Activated naive CD8-positive, alpha-beta T cell treated with anti-CD3 and anti-CD28 coated beads, Interleukin-2, amount 50 U/mL, for 24 hours (primary cell): ENCODE data around the gene E2F4.

Experiments used
- ATAC-seq: fragments of 150-1000 bp; cut with Tn5 transposase; one replicate; pipeline ENCODE4 v1.10.0; 2021
- DNase-seq: peaks from one replicate; pipeline ENCODE4 v3.0.0; 2021
- H3K27ac Mint-ChIP-seq: one replicate; pipeline ENCODE4 v1.8.0; 2021; ENCODE audit warnings: mild to moderate bottlenecking, mixed read lengths
- H3K27me3 Mint-ChIP-seq: one replicate; pipeline ENCODE4 v1.8.0; 2021; ENCODE audit warnings: mixed read lengths
- H3K36me3 Mint-ChIP-seq: one replicate; pipeline ENCODE4 v1.8.0; 2021; ENCODE audit warnings: low read depth, mixed read lengths
- H3K4me1 Mint-ChIP-seq: one replicate; pipeline ENCODE4 v1.8.0; 2021; ENCODE audit warnings: mixed read lengths
- H3K4me3 Mint-ChIP-seq: one replicate; pipeline ENCODE4 v1.8.0; 2021; ENCODE audit warnings: mild to moderate bottlenecking, moderate library complexity, mixed read lengths
- H3K9me3 Mint-ChIP-seq: one replicate; pipeline ENCODE4 v1.8.0; 2021; ENCODE audit warnings: mixed read lengths

Gene E2F4

GRCh38 chr16:67188798-67189197 is 3.2 kb upstream of the E2F4 start:
- H3K4me1 Mint-ChIP-seq, result peaks cover 35% of the 10 kb centered on the region
- H3K36me3 Mint-ChIP-seq, result peaks cover 10% of the 10 kb centered on the region
- no peak for ATAC-seq
- H3K4me3 Mint-ChIP-seq, result no peak overlapping the region
- no peak overlapping the region for H3K27ac Mint-ChIP-seq
- DNase-seq, result no peak
- peaks cover 9% of the 10 kb centered on the region for H3K27me3 Mint-ChIP-seq
- H3K9me3 Mint-ChIP-seq, result no peaks in the 10 kb centered on the region

- Mint-ChIP-seq H3K9me3 (no peaks in the 10 kb centered on the region), H3K27me3 (peaks cover 8% of the 10 kb centered on the region), H3K27ac (no peak within 1 kb of the TSS), H3K4me1 (peaks cover 37% of the 10 kb centered on the region), H3K4me3 (peak within 1 kb of the TSS; percentile 90), H3K36me3 (peaks cover 22% of the 10 kb centered on the region)
- DNase-seq (no peak), ATAC-seq (no peak)
Observed at GRCh38 chr16:67190041-67190440, 1.9 kb upstream of the E2F4 start, which contains the start of gene EXOC3L1. Gene EXOC3L1 (minus strand): TSS chr16:67190136. CDS start chr16:67189676, 460 bp downstream.

- DNase-seq (no peak), ATAC-seq (no peak)
- H3K4me1 Mint-ChIP-seq, result peaks cover 31% of the 10 kb centered on the region
- peaks cover under 1% of the 10 kb centered on the region for H3K27me3 Mint-ChIP-seq
- no peaks in the 10 kb centered on the region for H3K9me3 Mint-ChIP-seq
- peaks cover 27% of the 10 kb centered on the region for H3K36me3 Mint-ChIP-seq
- H3K4me3 Mint-ChIP-seq, result peak overlapping the region; percentile 90
- H3K27ac Mint-ChIP-seq, result peak overlapping the region; percentile 79
Observed at GRCh38 chr16:67190448-67191399, 1.2 kb upstream of the E2F4 start.

GRCh38 chr16:67191411-67191994 is 452 bp upstream of the E2F4 start:
- Mint-ChIP-seq H3K4me1 (peaks cover 34% of the 10 kb centered on the region), H3K27ac (peak overlapping the region; percentile 79), H3K9me3 (no peaks in the 10 kb centered on the region), H3K36me3 (peaks cover 35% of the 10 kb centered on the region), H3K27me3 (no peaks in the 10 kb centered on the region), H3K4me3 (peak overlapping the region; percentile 90)
- ATAC-seq (no peak), DNase-seq (no peak)

DNA sequence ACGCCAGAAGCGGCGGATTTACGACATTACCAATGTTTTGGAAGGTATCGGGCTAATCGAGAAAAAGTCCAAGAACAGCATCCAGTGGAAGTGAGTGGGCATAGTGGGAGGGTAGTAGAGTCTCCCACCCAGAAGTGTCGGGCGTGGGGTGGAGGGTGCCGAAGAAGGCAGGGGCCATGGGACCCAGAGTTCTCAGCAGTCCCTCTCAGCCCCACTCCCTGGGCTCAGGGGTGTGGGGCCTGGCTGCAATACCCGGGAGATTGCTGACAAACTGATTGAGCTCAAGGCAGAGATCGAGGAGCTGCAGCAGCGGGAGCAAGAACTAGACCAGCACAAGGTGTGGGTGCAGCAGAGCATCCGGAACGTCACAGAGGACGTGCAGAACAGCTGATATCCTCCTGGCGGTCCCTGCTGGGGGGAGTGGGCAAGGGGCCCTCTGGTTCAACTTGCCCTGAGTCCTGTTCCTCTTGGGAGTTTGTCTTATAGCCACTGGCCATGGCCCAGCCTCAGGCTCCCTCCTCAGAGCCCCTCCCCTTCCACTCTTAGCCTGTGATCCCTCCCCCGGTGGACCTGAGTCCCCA is 916 bp downstream of the E2F4 start:
- DNase-seq (no peak), ATAC-seq (no peak)
- H3K27me3 Mint-ChIP-seq, result no peaks in the 10 kb centered on the region
- H3K27ac Mint-ChIP-seq, result peak overlapping the region; percentile 83
- peaks cover 41% of the 10 kb centered on the region for H3K36me3 Mint-ChIP-seq
- H3K4me1 Mint-ChIP-seq, result peaks cover 38% of the 10 kb centered on the region
- H3K9me3 Mint-ChIP-seq, result no peaks in the 10 kb centered on the region
- peak overlapping the region; percentile 90 for H3K4me3 Mint-ChIP-seq

- Mint-ChIP-seq H3K4me1 (peaks cover 38% of the 10 kb centered on the region), H3K4me3 (peak overlapping the region; percentile 90), H3K27ac (peak overlapping the region; percentile 83), H3K9me3 (no peaks in the 10 kb centered on the region), H3K36me3 (peaks cover 47% of the 10 kb centered on the region), H3K27me3 (no peaks in the 10 kb centered on the region)
- no peak for ATAC-seq
- DNase-seq, result no peak
Observed at GRCh38 chr16:67193536-67193935, 1.6 kb downstream of the E2F4 start.

DNA sequence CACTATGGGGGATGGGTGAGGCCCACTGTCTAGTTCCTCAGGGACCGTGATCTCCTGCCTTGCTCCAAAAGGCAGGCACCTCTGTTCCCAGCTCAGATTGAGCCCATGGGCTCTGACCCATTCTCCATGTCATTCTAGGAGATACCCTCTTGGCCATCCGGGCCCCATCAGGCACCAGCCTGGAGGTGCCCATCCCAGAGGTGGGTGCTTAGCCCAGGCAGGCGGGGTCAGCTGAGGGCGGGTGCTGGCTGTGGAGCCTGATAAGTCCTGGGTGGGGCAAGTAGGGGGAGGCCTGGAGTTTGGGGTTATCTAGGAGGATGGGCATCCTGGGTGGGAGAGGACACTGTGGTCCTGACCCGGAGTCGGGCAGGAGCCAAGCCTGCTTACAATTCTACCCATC is 2.3 kb downstream of the E2F4 start:
- H3K36me3 Mint-ChIP-seq, result peaks cover 47% of the 10 kb centered on the region
- H3K27me3 Mint-ChIP-seq, result no peaks in the 10 kb centered on the region
- peak overlapping the region; percentile 90 for H3K4me3 Mint-ChIP-seq
- ATAC-seq, result no peak
- peaks cover 38% of the 10 kb centered on the region for H3K4me1 Mint-ChIP-seq
- no peak overlapping the region for H3K27ac Mint-ChIP-seq
- H3K9me3 Mint-ChIP-seq, result no peaks in the 10 kb centered on the region
- no peak for DNase-seq

DNA sequence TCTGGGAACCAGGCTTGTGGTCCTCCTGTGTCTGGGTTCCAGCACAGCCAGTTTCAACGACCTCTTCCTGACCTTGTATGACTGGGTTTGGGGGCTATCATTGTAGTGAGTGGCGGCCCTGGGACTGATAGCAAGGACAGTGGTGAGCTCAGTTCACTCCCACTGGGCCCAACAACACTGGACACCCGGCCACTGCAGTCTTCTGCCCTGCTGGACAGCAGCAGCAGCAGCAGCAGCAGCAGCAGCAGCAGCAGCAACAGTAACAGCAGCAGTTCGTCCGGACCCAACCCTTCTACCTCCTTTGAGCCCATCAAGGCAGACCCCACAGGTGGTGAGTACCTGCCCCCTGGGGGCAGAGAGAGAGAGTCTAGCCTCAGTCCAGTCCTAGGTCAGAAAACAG is 3.7 kb downstream of the E2F4 start:
- no peak for DNase-seq
- Mint-ChIP-seq H3K4me1 (peaks cover 38% of the 10 kb centered on the region), H3K27me3 (no peaks in the 10 kb centered on the region), H3K4me3 (no peak overlapping the region), H3K36me3 (peaks cover 47% of the 10 kb centered on the region), H3K27ac (peak overlapping the region; percentile 56), H3K9me3 (no peaks in the 10 kb centered on the region)
- no peak for ATAC-seq

- Mint-ChIP-seq H3K9me3 (no peaks in the 10 kb centered on the region), H3K36me3 (peaks cover 50% of the 10 kb centered on the region), H3K4me1 (peaks cover 31% of the 10 kb centered on the region), H3K4me3 (no peak overlapping the region), H3K27ac (no peak overlapping the region), H3K27me3 (no peaks in the 10 kb centered on the region)
- DNase-seq, result no peak
- no peak for ATAC-seq
Observed at GRCh38 chr16:67196881-67197280, 4.9 kb downstream of the E2F4 start.

DNA sequence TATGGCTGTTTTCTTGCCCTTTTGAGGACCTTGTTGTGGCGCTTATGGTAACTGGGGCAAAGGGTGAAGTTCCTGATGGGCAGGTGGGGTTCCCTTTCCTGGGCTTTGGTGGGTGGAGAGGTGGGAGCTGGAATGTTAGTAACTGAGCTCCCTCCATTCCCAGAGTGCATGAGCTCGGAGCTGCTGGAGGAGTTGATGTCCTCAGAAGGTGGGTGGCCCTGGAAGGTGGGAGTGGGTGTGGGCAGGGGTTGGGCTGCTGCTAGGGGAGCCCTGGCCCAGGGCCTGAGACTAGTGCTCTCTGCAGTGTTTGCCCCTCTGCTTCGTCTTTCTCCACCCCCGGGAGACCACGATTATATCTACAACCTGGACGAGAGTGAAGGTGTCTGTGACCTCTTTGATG is 5.7 kb downstream of the E2F4 start:
- Mint-ChIP-seq H3K9me3 (no peaks in the 10 kb centered on the region), H3K36me3 (peaks cover 47% of the 10 kb centered on the region), H3K4me1 (peaks cover 28% of the 10 kb centered on the region), H3K4me3 (no peak overlapping the region), H3K27ac (no peak overlapping the region), H3K27me3 (no peaks in the 10 kb centered on the region)
- no peak for DNase-seq
- ATAC-seq, result no peak

GRCh38 chr16:67198238-67198734 is 6.3 kb downstream of the E2F4 start:
- Mint-ChIP-seq H3K4me3 (no peak overlapping the region), H3K27me3 (no peaks in the 10 kb centered on the region), H3K36me3 (peaks cover 41% of the 10 kb centered on the region), H3K4me1 (peaks cover 22% of the 10 kb centered on the region), H3K9me3 (no peaks in the 10 kb centered on the region), H3K27ac (no peak overlapping the region)
- ATAC-seq (peak; percentile 54), DNase-seq (no peak)

DNA sequence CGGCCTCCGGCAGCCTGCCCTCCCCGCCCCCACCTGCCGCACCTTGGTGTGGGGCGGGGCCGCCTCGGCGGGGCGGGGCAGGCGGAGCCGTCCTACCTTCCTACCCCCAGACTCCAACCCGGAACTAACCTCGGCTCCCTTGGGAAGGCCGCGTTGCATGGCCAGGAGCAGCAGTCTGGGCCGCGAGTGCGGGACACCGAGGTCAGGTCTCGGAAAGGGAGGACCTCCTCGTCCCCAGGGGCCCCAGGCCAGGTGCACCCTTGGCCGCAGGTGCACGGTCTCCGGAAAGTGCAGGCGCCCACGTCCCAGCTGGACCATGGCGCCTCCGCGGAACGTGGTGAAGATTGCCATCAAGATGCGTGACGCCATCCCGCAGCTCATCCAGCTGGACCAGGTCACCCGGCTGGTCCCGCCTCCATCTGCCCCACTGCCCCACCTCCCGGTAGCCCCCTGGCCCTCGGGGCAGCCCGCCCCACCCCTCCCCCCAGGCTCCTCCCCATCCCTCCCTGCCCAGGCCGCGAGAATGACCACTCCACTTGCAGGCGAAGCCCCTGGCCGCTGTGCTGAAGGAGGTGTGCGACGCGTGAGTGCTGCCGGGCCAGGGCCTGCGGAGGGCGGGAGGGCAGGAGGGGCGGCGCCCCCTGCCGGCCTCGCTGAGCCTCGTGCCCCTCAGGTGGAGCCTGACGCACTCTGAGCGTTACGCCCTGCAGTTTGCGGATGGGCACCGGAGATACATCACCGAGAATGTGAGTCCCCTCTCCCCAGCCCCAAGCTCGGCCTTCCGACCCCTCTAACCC is 7.3 kb downstream of the E2F4 start, which contains the start of gene ELMO3:
Gene ELMO3, plus strand, starts transcription at position 121 of the 797 bp plus-strand sequence. Its CDS starts 196 bp downstream, at position 317.
- DNase-seq, result no peak
- no peaks in the 10 kb centered on the region for H3K27me3 Mint-ChIP-seq
- no peak within 1 kb of the TSS for H3K4me3 Mint-ChIP-seq
- H3K27ac Mint-ChIP-seq, result no peak within 1 kb of the TSS
- H3K4me1 Mint-ChIP-seq, result peaks cover 13% of the 10 kb centered on the region
- no peaks in the 10 kb centered on the region for H3K9me3 Mint-ChIP-seq
- ATAC-seq, result no peak
- peaks cover 36% of the 10 kb centered on the region for H3K36me3 Mint-ChIP-seq

DNA sequence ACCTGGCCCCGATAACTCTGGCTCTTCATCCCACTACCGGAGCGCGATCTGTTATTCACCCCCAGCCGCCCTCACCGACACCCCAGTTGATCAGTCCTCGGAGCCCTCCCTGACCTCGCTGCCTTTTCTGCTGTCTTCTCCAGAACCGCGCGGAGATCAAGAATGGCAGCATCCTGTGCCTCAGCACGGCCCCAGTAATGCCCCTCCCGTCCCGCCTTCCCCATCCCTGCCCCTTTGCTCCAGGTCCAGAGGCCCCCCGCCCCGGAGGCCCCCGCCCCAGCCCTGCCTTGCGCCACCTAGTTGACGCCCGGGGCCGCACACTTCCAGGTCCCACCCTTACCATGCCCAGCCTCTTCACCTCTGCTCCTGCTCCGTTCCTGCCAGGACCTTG is 7.8 kb downstream of the E2F4 start:
- Mint-ChIP-seq H3K27ac (no peak overlapping the region), H3K36me3 (peaks cover 31% of the 10 kb centered on the region), H3K4me3 (no peak overlapping the region), H3K4me1 (peaks cover 12% of the 10 kb centered on the region), H3K9me3 (no peaks in the 10 kb centered on the region), H3K27me3 (no peaks in the 10 kb centered on the region)
- DNase-seq (no peak), ATAC-seq (no peak)

GRCh38 chr16:67200491-67200890 is 8.5 kb downstream of the E2F4 start:
- no peaks in the 10 kb centered on the region for H3K9me3 Mint-ChIP-seq
- H3K4me1 Mint-ChIP-seq, result peaks cover 9% of the 10 kb centered on the region
- ATAC-seq (no peak), DNase-seq (no peak)
- no peak overlapping the region for H3K27ac Mint-ChIP-seq
- no peak overlapping the region for H3K4me3 Mint-ChIP-seq
- peaks cover 26% of the 10 kb centered on the region for H3K36me3 Mint-ChIP-seq
- no peaks in the 10 kb centered on the region for H3K27me3 Mint-ChIP-seq
